A549 (cell line): ENCODE measurements around the gene WNT7B. TPM values are rescaled to one million over a fixed set of nuclear protein-coding genes. Genes with fewer than 3 reads are reported as not detected.
A peak's percentile ranks its signal among the peaks of the same experiment; 100 is the strongest.

Source experiments
- ATAC-seq, 2 experiments: fragments of 200-7000 bp in 1 of 2; fragments of >200 bp in 1 of 2; cut with Nextera tagmentation in 1 of 2; cut with Tn5 transposase in 1 of 2; 3 replicates each; pipeline versions ENCODE4 v1.8.0 to v1.9.1; 2018 to 2020; ENCODE audit warnings: mild to moderate bottlenecking in 1 of 2, moderate library complexity in 1 of 2
- CTCF ChIA-PET: fragments of 300-600 bp; sonication (Branson Sonifier 250); formaldehyde crosslinking; extraction: SDS; loops from one replicate; lab custom pipeline; 2021; ENCODE audit warnings: antibody characterized with exemption, inconsistent platforms; lab: Yijun Ruan, JAX
- POLR2A ChIA-PET: fragments of 350-600 bp; formaldehyde crosslinking; extraction: SDS; loops from one replicate; lab custom pipeline; 2021; ENCODE audit warnings: antibody characterized with exemption, inconsistent platforms; lab: Yijun Ruan, JAX
- DNase-seq, 2 experiments: peaks; one replicate each; pipeline versions ENCODE4 v3.0.0 to v3.0.0-alpha.2; 2011 to 2016; ENCODE audit warnings: low read depth in 1 of 2, low spot score in 1 of 2
- FAIRE-seq: peaks from 2 replicates; lab custom pipeline; 2011; peaks lifted over from hg19 to GRCh38; lab: Jason Lieb, UNC
- H3K27ac ChIP-seq, 2 experiments: fragments of >200 bp; sonication (Bioruptor Twin); formaldehyde crosslinking; 3 replicates each; pipeline ENCODE4 v1.5.1; 2016 to 2017
- H3K4me1 ChIP-seq: fragments of >200 bp; sonication (Bioruptor Twin); formaldehyde crosslinking; 3 replicates; pipeline ENCODE4 v1.6.1; 2016
- H3K4me2 ChIP-seq: fragments of >200 bp; sonication (Bioruptor Twin); formaldehyde crosslinking; 3 replicates; pipeline ENCODE4 v1.6.1; 2016
- H3K4me3 ChIP-seq: fragments of >200 bp; sonication (Bioruptor Twin); formaldehyde crosslinking; 3 replicates; pipeline ENCODE4 v1.5.1; 2016
- H3K9me3 ChIP-seq: fragments of >200 bp; sonication (Bioruptor Twin); formaldehyde crosslinking; 3 replicates; pipeline ENCODE4 v1.6.1; 2016
- CBX8 ChIP-seq: fragments of 200-600 bp; sonication (generic); IDR thresholded peaks from 2 replicates; pipeline ENCODE4 v1.6.1; 2016
- EP300 ChIP-seq, 2 experiments: fragments of >200 bp; sonication (Bioruptor Twin); formaldehyde crosslinking; IDR thresholded peaks; 2 replicates in 1 of 2; 3 replicates in 1 of 2; pipeline ENCODE4 v1.6.1; 2016 to 2017
- FOSL2 ChIP-seq, 2 experiments: fragments of 450-650 bp in 1 of 2; fragments of >200 bp in 1 of 2; sonication (Bioruptor Twin) in 1 of 2; formaldehyde crosslinking; IDR thresholded peaks; 2 replicates each; pipeline versions ENCODE4 v1.5.0 to v1.6.1; 2016 to 2020; ENCODE audit warnings: mild to moderate bottlenecking in 1 of 2, moderate library complexity in 1 of 2
- FOXS1 ChIP-seq: fragments of 250-450 bp; sonication (Bioruptor Pico); IDR thresholded peaks from 2 replicates; pipeline ENCODE4 v1.5.0; 2020; ENCODE audit warnings: mild to moderate bottlenecking, moderate library complexity
- GATA3 ChIP-seq: IDR thresholded peaks from 2 replicates; pipeline ENCODE4 v1.6.1; 2012; ENCODE audit warnings: borderline replicate concordance
- HDAC2 ChIP-seq: fragments of 200-600 bp; sonication (generic); IDR thresholded peaks from 2 replicates; pipeline ENCODE4 v1.6.1; 2016
- HOXA7 ChIP-seq: fragments of 250-450 bp; sonication (Bioruptor Pico); IDR thresholded peaks from 2 replicates; pipeline ENCODE4 v1.5.0; 2020; ENCODE audit warnings: mild to moderate bottlenecking, moderate library complexity
- HOXB5 ChIP-seq: fragments of 250-450 bp; sonication (Bioruptor Pico); IDR thresholded peaks from 2 replicates; pipeline ENCODE4 v1.5.0; 2020; ENCODE audit warnings: mild to moderate bottlenecking, moderate library complexity
- KDM5A ChIP-seq: fragments of 200-600 bp; sonication (generic); IDR thresholded peaks from 2 replicates; pipeline ENCODE4 v1.6.1; 2016; ENCODE audit warnings: antibody characterized with exemption, mild to moderate bottlenecking
- MAZ ChIP-seq: fragments of 150-350 bp; IDR thresholded peaks from 2 replicates; pipeline ENCODE4 v1.6.1; 2014; ENCODE audit warnings: antibody characterized with exemption, low read depth, low read length, borderline replicate concordance
- MYC ChIP-seq: IDR thresholded peaks from 2 replicates; pipeline ENCODE4 v1.6.1; 2012; ENCODE audit warnings: mild to moderate bottlenecking, inconsistent platforms, low read length, improper control_type of control experiment, borderline replicate concordance
- NFE2L2 ChIP-seq: fragments of 150-350 bp; conservative IDR thresholded peaks from 2 replicates; pipeline ENCODE4 v1.6.1; 2014; ENCODE audit warnings: low read length
- NPAS2 ChIP-seq: fragments of 250-450 bp; sonication (Bioruptor Pico); IDR thresholded peaks from 2 replicates; pipeline ENCODE4 v1.8.0; 2022; ENCODE audit warnings: mild to moderate bottlenecking, moderate library complexity, borderline replicate concordance
- RARB ChIP-seq: fragments of 250-450 bp; sonication (Bioruptor Pico); IDR thresholded peaks from 2 replicates; pipeline ENCODE4 v1.8.0; 2021; ENCODE audit warnings: mild to moderate bottlenecking, moderate library complexity
- RCOR1 ChIP-seq: fragments of 150-350 bp; IDR thresholded peaks from 2 replicates; pipeline ENCODE4 v1.6.1; 2014; ENCODE audit warnings: antibody characterized with exemption, low read length, low read depth
- RFX5 ChIP-seq: fragments of 450-650 bp; IDR thresholded peaks from 2 replicates; pipeline ENCODE4 v1.7.1; 2014; ENCODE audit warnings: antibody characterized with exemption, mild to moderate bottlenecking, moderate library complexity
- RNF2 ChIP-seq: fragments of 200-600 bp; sonication (generic); IDR thresholded peaks from 2 replicates; pipeline ENCODE4 v1.6.1; 2016; ENCODE audit warnings: low read depth, mild to moderate bottlenecking, antibody characterized with exemption, moderate library complexity, borderline replicate concordance
- SREBF2 ChIP-seq: fragments of 450-650 bp; IDR thresholded peaks from 2 replicates; pipeline ENCODE4 v1.6.1; 2014; ENCODE audit warnings: mild to moderate bottlenecking, moderate library complexity
- TFCP2L1 ChIP-seq: fragments of 250-450 bp; sonication (Bioruptor Pico); IDR thresholded peaks from 2 replicates; pipeline ENCODE4 v1.5.0; 2021; ENCODE audit warnings: mild to moderate bottlenecking
- ZFP36 ChIP-seq: fragments of 450-650 bp; IDR thresholded peaks from 2 replicates; pipeline ENCODE4 v1.6.1; 2014; ENCODE audit warnings: borderline replicate concordance; ENCODE audit not compliant: partially characterized antibody
- ZSCAN20 ChIP-seq: fragments of 250-450 bp; sonication (Bioruptor Pico); IDR thresholded peaks from 2 replicates; pipeline ENCODE4 v1.8.0; 2022; ENCODE audit warnings: mild to moderate bottlenecking, moderate library complexity
- WGBS: methylation state at CpG from one replicate; pipeline ENCODE4 v1.1.6; 2017; ENCODE audit errors: missing lambda C conversion rate; 5-methylcytosine and 5-hydroxymethylcytosine counted together
- polyA plus RNA-seq, 4 experiments: library from polyadenylated mRNA; depleted of rRNA in 3 of 4; stranded (reverse); fragments of >200 nt; fragmentation: RNase III in 1 of 4; extraction: RNeasy Plus Mini Kit Qiagen cat#74134 plus additional on column Dnase treatment in 1 of 4; gene quantifications; 2 replicates in 3 of 4; 3 replicates in 1 of 4; pipeline ENCODE4 v1.2.3, GENCODE V29; 2011 to 2017
- TF ChIP-seq, protein P1 (sequence below): IDR thresholded peaks from 2 replicates; pipeline ENCODE4 v1.6.1; 2012
- TF ChIP-seq, protein P2 (sequence below): fragments of 250-450 bp; sonication (Bioruptor Pico); IDR thresholded peaks from 2 replicates; pipeline ENCODE4 v1.5.0; 2020; ENCODE audit warnings: low read depth, mild to moderate bottlenecking, moderate library complexity

Gene WNT7B
- polyA plus RNA-seq, 2 of the 4 experiments (the other 2 are of a cell fraction) = 16.9 to 80.8 TPM

DNA sequence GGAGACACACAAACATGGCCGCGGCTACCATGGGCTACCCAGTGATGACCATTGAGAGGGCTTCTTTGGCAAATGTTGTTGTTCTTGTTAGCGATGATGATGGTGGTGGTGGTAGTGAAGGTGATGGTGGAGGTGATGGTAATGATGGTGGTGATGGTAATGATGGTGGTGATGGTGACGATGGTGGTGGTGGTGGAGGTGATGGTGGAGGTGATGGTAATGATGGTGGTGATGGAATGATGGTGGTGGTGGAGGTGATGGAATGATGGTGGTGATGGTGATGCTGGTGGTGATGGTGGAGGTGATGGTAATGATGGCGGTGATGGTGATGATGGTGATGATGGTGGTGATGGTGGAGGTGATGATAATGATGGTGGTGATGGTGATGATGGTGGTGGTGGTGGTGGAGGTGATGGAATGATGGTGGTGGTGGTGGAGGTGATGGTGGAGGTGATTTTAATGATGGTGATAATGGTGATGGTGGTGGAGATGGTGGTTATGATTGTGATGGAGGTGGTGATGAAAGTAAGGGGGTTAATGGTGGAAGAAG is 16.3 kb upstream of the WNT7B start:
- POLR2A ChIA-PET = no interaction called here
- no peak for FAIRE-seq

DNA sequence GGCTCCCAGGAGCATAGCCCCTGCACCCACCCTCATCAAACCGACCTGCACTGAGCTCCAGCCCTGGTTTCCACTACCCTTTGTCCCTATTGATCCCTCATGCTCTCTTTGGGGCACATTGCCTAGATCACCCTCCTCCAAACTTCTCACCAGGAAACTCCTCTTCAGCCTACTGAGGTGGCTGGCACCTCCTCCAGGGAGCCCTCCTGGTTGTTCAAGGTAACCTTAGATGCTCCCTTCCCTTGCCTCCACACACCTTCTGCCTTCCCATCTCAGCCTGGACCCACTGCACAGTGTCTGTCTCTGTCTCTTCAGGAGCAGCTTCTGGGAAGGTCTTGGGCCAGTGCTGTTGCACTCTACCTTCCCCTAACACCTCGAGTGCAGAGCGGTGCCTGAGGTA is 15.8 kb upstream of the WNT7B start:
- POLR2A ChIA-PET = no interaction called here

More for the DNA sequence above, 16.3 kb upstream of the WNT7B start:
- DNase-seq (no peak), ATAC-seq (no peak)
- CTCF ChIA-PET = no interaction called here
- 81% methylated on average over 5 of the region's 5 CpGs for WGBS
- TF ChIP-seq HDAC2 (no peak), GATA3 (no peak), SREBF2 (no peak), CBX8 (no peak), KDM5A (no peak), FOXS1 (CRISPR knock-in tag) (no peak), MAZ (no peak)
- Histone ChIP-seq H3K4me1 (no peaks in the 10 kb centered on the region), H3K27ac (no peak overlapping the region), H3K9me3 (no peaks in the 10 kb centered on the region), H3K4me3 (no peak overlapping the region), H3K4me2 (no peak overlapping the region)

DNA sequence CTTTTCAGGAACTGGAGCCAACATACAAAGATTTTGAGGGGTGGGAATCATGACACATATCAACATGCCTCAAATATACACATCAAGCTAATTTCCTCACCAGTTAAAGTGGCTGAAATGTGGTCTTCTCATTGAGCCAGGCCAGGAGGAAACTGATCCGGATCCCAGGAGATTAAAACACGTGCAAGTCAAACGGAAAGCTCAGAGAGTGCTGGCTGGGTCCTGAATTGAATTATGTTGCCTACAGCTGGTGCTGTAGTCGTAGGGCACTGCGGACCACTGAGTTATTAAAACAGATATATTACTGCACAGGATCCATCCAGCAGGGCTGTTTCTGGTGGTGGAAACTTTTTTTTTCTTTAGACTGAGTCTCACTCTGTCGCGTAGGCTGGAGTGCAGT is 14.1 kb upstream of the WNT7B start:
- no peak for ATAC-seq
- CTCF ChIA-PET = interaction anchor here (1.6 to 2.6 kb wide), 4 partner anchors 10 to 126 kb away, joined by 3 to 20 read pairs (median 10); no protein-coding TSS in a partner anchor
- no peak for DNase-seq
- peaks cover under 1% of the 10 kb centered on the region; the same call in 1 of the 3 replicates for H3K9me3 ChIP-seq
- H3K4me2 ChIP-seq = no peak overlapping the region
- no peaks in the 10 kb centered on the region for H3K4me1 ChIP-seq
- no peak for FAIRE-seq
- TF ChIP-seq FOSL2 (IDR thresholded peaks at IDR 0.05) (no peak), FOSL2 (CRISPR knock-in tag; IDR thresholded peaks at IDR 0.05) (no peak)
- TF ChIP-seq, protein P1, sequence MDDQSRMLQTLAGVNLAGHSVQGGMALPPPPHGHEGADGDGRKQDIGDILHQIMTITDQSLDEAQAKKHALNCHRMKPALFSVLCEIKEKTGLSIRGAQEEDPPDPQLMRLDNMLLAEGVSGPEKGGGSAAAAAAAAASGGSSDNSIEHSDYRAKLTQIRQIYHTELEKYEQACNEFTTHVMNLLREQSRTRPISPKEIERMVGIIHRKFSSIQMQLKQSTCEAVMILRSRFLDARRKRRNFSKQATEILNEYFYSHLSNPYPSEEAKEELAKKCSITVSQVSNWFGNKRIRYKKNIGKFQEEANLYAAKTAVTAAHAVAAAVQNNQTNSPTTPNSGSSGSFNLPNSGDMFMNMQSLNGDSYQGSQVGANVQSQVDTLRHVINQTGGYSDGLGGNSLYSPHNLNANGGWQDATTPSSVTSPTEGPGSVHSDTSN = no peak
- no peak overlapping the region for H3K27ac ChIP-seq
- H3K4me3 ChIP-seq = no peak overlapping the region
- 90% methylated on average over 7 of the region's 7 CpGs for WGBS
- POLR2A ChIA-PET = no interaction called here

More for the DNA sequence above, 15.8 kb upstream of the WNT7B start:
- 75% methylated on average over 3 of the region's 3 CpGs for WGBS
- TF ChIP-seq SREBF2 (no peak), ZFP36 (peak; percentile 37), HOXA7 (CRISPR knock-in tag) (no peak), RCOR1 (no peak), NPAS2 (CRISPR knock-in tag) (no peak), EP300 (IDR thresholded peaks at IDR 0.05) (no peak), RFX5 (no peak)
- TF ChIP-seq, protein P2, sequence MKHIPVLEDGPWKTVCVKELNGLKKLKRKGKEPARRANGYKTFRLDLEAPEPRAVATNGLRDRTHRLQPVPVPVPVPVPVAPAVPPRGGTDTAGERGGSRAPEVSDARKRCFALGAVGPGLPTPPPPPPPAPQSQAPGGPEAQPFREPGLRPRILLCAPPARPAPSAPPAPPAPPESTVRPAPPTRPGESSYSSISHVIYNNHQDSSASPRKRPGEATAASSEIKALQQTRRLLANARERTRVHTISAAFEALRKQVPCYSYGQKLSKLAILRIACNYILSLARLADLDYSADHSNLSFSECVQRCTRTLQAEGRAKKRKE (CRISPR knock-in tag) = no peak
- H3K4me2 ChIP-seq = no peak overlapping the region
- no peaks in the 10 kb centered on the region for H3K9me3 ChIP-seq
- no peaks in the 10 kb centered on the region for H3K4me1 ChIP-seq
- no peak overlapping the region for H3K27ac ChIP-seq
- FAIRE-seq (no peak), ATAC-seq (no peak), DNase-seq (no peak)
- no peak overlapping the region for H3K4me3 ChIP-seq
- CTCF ChIA-PET = interaction anchor here (2.5 kb wide), 1 partner anchor 13 kb away, joined by 20 read pairs; no protein-coding TSS in a partner anchor

DNA sequence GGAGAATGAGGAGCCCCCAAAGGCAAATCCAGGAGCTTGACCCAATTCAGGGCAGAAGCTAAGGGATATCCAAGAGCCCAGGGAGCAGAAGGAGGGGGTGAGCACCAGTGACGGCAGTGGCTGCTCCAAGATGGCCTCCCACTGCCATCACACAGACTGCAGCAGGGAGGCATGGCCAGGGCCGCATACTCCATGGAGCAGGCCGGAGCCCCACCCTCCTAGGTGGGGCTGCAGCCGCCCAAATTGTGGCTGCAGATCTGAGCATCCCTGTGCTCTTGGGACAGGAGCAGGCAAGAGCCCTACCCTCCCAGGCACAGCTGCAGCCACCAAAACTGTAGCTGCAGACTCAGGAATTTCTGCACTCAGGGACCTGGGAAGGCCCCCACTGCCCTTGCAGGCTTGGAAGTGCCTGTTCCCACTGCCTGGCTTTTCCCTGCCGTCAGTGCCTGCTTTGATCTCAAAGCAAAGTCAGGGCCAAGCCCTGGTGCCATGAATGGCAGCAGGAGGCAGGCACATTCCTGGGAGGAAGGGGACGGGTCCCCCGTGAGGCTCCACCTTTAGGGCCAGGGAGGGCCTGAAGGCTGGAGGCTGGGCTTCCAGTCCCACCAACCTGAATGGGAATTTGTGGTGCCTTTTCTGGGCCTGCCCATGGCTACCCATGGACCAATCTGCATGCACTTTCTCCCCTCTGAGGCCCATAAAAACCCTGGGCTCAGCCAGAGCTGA is 10.3 kb upstream of the WNT7B start:
- H3K27ac ChIP-seq = no peak overlapping the region
- H3K9me3 ChIP-seq = peaks cover 12% of the 10 kb centered on the region; the same call in 1 of the 3 replicates
- no peak overlapping the region for H3K4me2 ChIP-seq
- CTCF ChIA-PET = interaction anchor here (1.0 to 6.2 kb wide), 5 partner anchors 9 to 342 kb away, joined by 3 to 38 read pairs (median 6); no protein-coding TSS in a partner anchor
- FAIRE-seq = no peak
- TF ChIP-seq RARB (CRISPR knock-in tag) (no peak), ZSCAN20 (no peak), RNF2 (no peak), HOXB5 (CRISPR knock-in tag) (no peak), TFCP2L1 (CRISPR knock-in tag) (no peak), MYC (no peak), NPAS2 (CRISPR knock-in tag) (no peak), NFE2L2 (no peak), KDM5A (no peak)
- TF ChIP-seq, all 56 proteins: peak for 0
- no peak overlapping the region for H3K4me3 ChIP-seq
- WGBS = 80% methylated on average over 2 of the region's 7 CpGs
- POLR2A ChIA-PET = no interaction called here
- DNase-seq = no peak
- no peak for ATAC-seq
- no peaks in the 10 kb centered on the region for H3K4me1 ChIP-seq
